ENCODE measurements around the gene SKI. TPM values are rescaled to one million over a fixed set of nuclear protein-coding genes. Genes with fewer than 3 reads are reported as not detected.

The SKI gene
- total and polyA plus RNA-seq, 2 donors (not counting 1 experiment from before 2014, with no cell fraction given) = 14.9 to 74.9 TPM

DNA sequence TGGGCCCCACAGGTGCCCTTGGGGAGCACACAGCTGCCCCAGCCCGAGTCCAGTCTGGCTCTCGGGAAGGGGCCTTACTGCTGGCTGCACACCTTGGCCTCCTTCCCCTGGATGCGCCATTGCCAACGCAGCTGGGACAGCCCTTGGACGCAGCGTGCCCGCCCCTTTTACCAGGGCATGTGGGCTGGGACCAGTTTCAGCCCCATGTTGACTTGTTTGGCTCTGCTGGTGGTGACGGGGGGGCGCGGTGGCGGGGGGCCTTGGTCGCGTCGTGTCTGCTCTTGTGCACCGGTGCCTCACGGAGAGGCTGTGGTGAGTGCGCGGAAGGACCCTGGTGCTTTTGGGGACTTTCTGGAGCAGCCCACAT lies 19.6 kb downstream of the SKI start:
- Histone ChIP-seq H3K9me3 (ENCODE audit: control extremely low read depth in 1 of 3, control insufficient read depth in 2 of 3, insufficient read depth in 1 of 3, low read length in 2 of 3) (peaks cover 0 to 7% (median 0%) of the 10 kb centered on the region in 3 donors), H3K27me3 (replicated peaks in 1 of 4; ENCODE audit: control extremely low read depth in 1 of 4, control insufficient read depth in 3 of 4, insufficient read depth in 4 of 4, low read length in 3 of 4) (no peaks in the 10 kb centered on the region), H3K9ac (ENCODE audit: low read length) (no peak overlapping the region), H3K4me2 (replicated peaks; ENCODE audit: low read depth, low read length, poor library complexity, severe bottlenecking) (peak overlapping the region; percentile 82), H3K4me3 (ENCODE audit: control extremely low read depth in 1 of 5, extremely low read depth in 1 of 5, insufficient read depth in 1 of 5, low read depth in 2 of 5, low read length in 4 of 5) (no peak overlapping the region), H2AFZ (ENCODE audit: insufficient read depth, low read depth, low read length, poor library complexity, severe bottlenecking) (no peak overlapping the region), H3K27ac (ENCODE audit: low read length in 2 of 2) (peak overlapping the region in 1 of 2 donors; percentile 33), H4K20me1 (ENCODE audit: control insufficient read depth, insufficient read depth, low read length, poor library complexity, severe bottlenecking) (peaks cover 96% of the 10 kb centered on the region), H3K36me3 (replicated peaks in 1 of 2; ENCODE audit: control extremely low read depth in 1 of 2, control insufficient read depth in 1 of 2, extremely low read depth in 1 of 2, insufficient read depth in 2 of 2, low read length in 1 of 2) (peaks cover 0 to 16% of the 10 kb centered on the region in 2 experiments), H3K4me1 (ENCODE audit: control insufficient read depth in 2 of 2, insufficient read depth in 2 of 2, low read length in 2 of 2) (peaks cover 40 to 61% of the 10 kb centered on the region in 2 donors), H3K79me2 (ENCODE audit: control insufficient read depth, insufficient read depth, low read length) (peaks cover 98% of the 10 kb centered on the region)
- H3K4me3 Mint-ChIP-seq = no peak overlapping the region
- peak overlapping the region; percentile 37 for H3K27ac Mint-ChIP-seq
- TF ChIP-seq, protein P1, sequence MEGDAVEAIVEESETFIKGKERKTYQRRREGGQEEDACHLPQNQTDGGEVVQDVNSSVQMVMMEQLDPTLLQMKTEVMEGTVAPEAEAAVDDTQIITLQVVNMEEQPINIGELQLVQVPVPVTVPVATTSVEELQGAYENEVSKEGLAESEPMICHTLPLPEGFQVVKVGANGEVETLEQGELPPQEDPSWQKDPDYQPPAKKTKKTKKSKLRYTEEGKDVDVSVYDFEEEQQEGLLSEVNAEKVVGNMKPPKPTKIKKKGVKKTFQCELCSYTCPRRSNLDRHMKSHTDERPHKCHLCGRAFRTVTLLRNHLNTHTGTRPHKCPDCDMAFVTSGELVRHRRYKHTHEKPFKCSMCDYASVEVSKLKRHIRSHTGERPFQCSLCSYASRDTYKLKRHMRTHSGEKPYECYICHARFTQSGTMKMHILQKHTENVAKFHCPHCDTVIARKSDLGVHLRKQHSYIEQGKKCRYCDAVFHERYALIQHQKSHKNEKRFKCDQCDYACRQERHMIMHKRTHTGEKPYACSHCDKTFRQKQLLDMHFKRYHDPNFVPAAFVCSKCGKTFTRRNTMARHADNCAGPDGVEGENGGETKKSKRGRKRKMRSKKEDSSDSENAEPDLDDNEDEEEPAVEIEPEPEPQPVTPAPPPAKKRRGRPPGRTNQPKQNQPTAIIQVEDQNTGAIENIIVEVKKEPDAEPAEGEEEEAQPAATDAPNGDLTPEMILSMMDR (IDR thresholded peaks at IDR 0.05) = no peak
- no peak for TF ChIP-seq EZH2 (IDR thresholded peaks at IDR 0.05; ENCODE audit: borderline replicate concordance, insufficient read depth, low read depth, low read length, poor library complexity, severe bottlenecking)
- ATAC-seq (ENCODE audit: low read depth) = no peak
- ChIA-PET CTCF (interaction anchor here (1.2 kb wide), 1 partner anchor 64 kb away, joined by 3 read pairs; no protein-coding TSS in a partner anchor), POLR2A (no interaction called here)
- H3K27me3 Mint-ChIP-seq = no peaks in the 10 kb centered on the region
- no peak for DNase-seq
- 90% methylated on average over 18 of the region's 18 CpGs for WGBS (ENCODE audit: insufficient coverage)
- intact Hi-C loops (cut with micrococcal nuclease) = no loop called here
- no peaks in the 10 kb centered on the region for H3K9me3 Mint-ChIP-seq (ENCODE audit: insufficient read depth)
- peaks cover 73% of the 10 kb centered on the region for H3K4me1 Mint-ChIP-seq

DNA sequence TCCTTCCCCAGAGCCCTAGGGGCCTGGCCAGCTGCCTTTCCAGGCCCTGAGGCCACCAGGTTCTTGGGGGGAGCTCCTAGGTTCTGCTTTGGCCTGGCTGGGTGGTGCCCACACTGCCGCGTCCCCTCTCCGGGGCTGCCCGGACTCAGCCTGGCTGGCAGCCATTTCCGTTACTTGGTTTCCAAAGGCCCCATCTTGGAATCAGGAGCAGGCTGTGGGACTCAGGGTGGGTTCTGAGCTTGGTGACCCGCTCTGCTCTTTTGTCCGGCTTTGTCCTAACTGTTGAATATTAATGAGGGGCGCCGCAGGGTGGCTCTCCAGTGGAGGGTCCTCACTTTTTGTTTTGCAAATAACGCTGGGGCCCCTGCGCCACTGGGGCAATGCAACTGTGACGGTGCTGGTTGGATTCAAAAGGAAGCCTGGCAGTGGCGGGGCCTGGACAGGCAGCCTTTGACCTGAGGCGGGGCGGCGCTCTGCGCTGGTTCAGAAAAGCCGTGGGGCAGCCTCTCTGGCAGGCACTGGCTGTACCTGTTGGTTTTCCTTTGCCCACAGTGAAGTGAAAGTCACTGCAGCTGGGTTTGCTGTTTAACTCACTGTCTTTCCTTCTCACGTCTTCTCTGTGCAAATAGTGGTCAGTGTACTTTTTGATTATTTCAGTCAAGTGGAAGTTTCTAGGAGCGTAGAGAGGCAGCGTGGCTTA lies 20.2 kb downstream of the SKI start:
- TF ChIP-seq, protein P1 (IDR thresholded peaks at IDR 0.05) = no peak
- TF ChIP-seq EZH2 (IDR thresholded peaks at IDR 0.05; ENCODE audit: borderline replicate concordance, insufficient read depth, low read depth, low read length, poor library complexity, severe bottlenecking) = no peak
- H3K36me3 ChIP-seq (replicated peaks in 1 of 2; ENCODE audit: control extremely low read depth in 1 of 2, control insufficient read depth in 1 of 2, extremely low read depth in 1 of 2, insufficient read depth in 2 of 2, low read length in 1 of 2) = peaks cover 0 to 15% of the 10 kb centered on the region in 2 experiments
- Mint-ChIP-seq H3K27ac (peak overlapping the region; percentile 16), H3K27me3 (no peaks in the 10 kb centered on the region), H3K4me3 (no peak overlapping the region), H3K4me1 (peaks cover 72% of the 10 kb centered on the region), H3K9me3 (ENCODE audit: insufficient read depth) (no peaks in the 10 kb centered on the region)
- DNase-seq = no peak
- H3K9me3 ChIP-seq (ENCODE audit: control extremely low read depth in 1 of 3, control insufficient read depth in 2 of 3, insufficient read depth in 1 of 3, low read length in 2 of 3) = peaks cover 0 to 7% (median 0%) of the 10 kb centered on the region in 3 donors
- no peaks in the 10 kb centered on the region for H3K27me3 ChIP-seq (replicated peaks in 1 of 4; ENCODE audit: control extremely low read depth in 1 of 4, control insufficient read depth in 3 of 4, insufficient read depth in 4 of 4, low read length in 3 of 4)
- H2AFZ ChIP-seq (ENCODE audit: insufficient read depth, low read depth, low read length, poor library complexity, severe bottlenecking) = no peak overlapping the region
- whole genome bisulfite sequencing (ENCODE audit: insufficient coverage) = 93% methylated on average over 21 of the region's 21 CpGs
- peaks cover 40 to 61% of the 10 kb centered on the region in 2 donors for H3K4me1 ChIP-seq (ENCODE audit: control insufficient read depth in 2 of 2, insufficient read depth in 2 of 2, low read length in 2 of 2)
- no peak for ATAC-seq (ENCODE audit: low read depth)
- no peak overlapping the region for H3K9ac ChIP-seq (ENCODE audit: low read length)
- ChIA-PET POLR2A (no interaction called here), CTCF (interaction anchor here (1.2 kb wide), 1 partner anchor 64 kb away, joined by 3 read pairs; no protein-coding TSS in a partner anchor)
- H3K79me2 ChIP-seq (ENCODE audit: control insufficient read depth, insufficient read depth, low read length) = peaks cover 98% of the 10 kb centered on the region
- no peak overlapping the region for H3K4me3 ChIP-seq (ENCODE audit: control extremely low read depth in 1 of 5, extremely low read depth in 1 of 5, insufficient read depth in 1 of 5, low read depth in 2 of 5, low read length in 4 of 5)
- H3K27ac ChIP-seq (ENCODE audit: low read length in 2 of 2) = no peak overlapping the region
- H3K4me2 ChIP-seq (replicated peaks; ENCODE audit: low read depth, low read length, poor library complexity, severe bottlenecking) = no peak overlapping the region
- intact Hi-C loops (cut with micrococcal nuclease) = no loop called here
- H4K20me1 ChIP-seq (ENCODE audit: control insufficient read depth, insufficient read depth, low read length, poor library complexity, severe bottlenecking) = peaks cover 96% of the 10 kb centered on the region

Data from B cell (primary cell).